ENCODE results near the gene PSMG4.

Gene PSMG4

DNA sequence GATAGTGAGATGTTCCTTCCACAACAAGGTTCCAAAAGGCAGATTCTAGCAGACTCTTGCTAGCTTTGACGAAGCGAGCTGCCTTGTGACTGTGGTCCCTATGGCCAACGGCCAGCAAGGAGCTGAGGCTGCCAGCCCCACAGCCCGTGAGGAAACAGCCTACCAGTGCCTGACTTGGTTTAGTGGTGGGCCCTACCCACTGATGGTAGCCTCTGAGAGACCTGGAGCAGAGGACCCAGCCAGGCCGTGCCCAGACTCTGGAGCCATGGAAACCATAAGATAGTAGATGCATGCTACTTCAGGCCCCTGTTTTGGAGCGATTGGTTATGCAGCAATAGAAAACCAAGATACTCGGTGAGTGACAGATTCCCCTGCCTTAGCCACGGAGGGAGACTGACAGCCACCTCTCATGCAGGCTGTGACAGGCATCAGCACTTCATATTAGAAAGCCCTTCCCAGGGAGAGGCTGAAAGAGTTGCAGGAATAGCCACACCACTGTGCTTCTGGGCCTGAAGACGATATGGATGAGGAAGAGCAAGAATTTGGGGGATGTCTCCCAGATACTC is 19.2 kb downstream of the PSMG4 start:
- DNase-seq = no peak

DNA sequence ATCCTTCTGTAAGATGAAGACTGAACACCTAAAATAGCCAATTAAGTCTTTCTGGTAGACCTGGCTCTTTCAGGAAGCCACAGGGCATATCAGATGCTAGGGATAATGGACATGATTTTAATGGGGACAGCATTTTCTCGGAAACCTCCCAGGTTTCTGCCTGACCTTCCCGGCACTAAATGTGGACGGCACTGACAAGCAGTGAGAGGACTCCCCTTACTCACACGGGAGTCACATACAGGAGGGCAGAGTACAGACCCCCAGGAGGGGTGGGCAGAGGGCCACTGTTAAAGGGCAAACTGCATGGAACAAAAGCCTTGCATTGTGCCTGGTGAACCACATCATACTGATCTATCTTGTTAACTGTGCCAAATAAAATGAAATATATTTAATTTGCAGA is 19.9 kb downstream of the PSMG4 start:
- DNase-seq = no peak

- no peak for DNase-seq
Measured at GRCh38 chr6:3280091-3280490, 21.3 kb downstream of the PSMG4 start.

DNA sequence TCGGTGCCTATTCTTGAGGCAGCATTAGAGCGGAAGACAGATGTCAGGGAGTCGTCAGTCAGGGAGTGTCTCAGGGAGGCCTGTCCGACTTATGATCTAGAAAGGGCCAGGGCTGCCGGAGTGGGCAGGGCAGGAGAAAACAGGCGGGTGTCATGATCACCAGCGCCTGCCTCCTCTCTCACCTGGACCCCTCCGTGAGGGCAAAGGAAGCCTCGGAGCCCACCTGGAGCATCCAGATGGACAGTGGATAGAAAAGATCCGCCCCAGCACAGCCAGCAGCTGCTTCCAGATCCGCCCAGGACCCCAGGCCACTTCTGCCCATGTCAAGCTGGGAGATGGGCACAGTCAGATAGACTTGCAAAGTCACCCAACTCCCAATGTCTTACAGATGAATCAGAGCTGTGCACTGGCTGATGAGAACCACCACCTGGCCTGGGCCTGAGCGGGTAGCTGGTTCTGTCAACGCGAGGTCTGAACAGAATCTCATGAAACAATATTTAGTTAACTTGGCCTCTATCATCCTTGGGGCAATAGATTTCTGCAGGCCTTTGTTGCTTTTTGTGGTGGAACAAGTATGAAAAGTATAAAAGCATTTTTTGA is 22.2 kb downstream of the PSMG4 start:
- no peak for DNase-seq

- DNase-seq = no peak
Measured at GRCh38 chr6:3281631-3282475, 23.1 kb downstream of the PSMG4 start.

DNA sequence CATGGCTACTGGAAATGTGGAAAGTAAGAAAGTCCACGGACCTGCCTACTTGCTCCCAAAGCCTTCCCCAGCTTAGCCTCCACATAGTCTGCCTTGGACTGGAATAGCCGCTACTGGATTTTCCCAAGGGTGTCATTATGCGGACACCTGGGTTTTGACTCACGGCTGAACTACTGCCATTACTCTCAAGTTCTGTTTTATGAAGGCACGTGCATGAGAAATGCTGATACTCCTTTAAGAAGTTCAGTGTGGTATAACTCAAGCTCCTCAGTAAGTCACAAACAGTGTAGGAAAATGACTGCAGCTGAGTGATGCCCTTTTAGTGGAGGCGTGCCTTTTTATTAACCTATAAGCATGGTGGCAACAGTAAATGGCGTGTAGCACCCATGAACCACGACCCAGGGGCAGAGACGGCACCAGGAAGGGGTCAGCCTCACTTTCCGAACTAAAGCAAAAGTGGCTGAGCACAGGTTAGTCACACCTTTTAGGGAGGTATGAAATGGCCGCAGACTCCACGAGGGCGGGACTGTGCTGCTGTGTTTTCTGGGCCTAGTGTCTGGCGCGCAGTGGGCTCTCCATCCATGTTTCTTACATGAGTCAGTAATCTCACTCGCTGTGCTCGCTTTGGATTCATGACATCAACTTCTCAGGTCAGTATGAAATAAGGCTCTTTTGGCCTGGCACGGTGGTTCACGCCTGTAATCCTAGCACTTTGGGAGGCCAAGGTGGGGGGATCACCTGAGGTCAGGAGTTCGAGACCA is 23.9 kb downstream of the PSMG4 start:
- DNase-seq = no peak

DNA sequence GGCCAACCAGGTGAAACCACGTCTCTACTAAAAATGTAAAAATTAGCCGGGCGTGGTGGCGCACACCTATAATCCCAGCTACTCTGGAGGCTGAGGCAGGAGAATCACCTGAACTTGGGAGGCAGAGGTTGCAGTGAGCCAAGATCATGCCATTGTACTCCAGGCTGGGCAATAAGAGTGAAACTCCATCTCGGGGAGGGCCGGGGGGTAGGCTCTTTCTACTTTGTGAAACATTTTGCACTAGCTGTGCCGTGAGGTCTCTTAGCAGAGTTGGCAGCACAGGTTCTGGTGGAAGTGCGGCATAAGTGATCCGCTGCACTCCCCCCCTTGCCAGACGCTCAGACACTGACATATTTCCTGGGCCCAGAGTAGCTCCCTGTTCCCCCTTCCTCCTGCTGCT is 24.5 kb downstream of the PSMG4 start:
- no peak for DNase-seq

DNA sequence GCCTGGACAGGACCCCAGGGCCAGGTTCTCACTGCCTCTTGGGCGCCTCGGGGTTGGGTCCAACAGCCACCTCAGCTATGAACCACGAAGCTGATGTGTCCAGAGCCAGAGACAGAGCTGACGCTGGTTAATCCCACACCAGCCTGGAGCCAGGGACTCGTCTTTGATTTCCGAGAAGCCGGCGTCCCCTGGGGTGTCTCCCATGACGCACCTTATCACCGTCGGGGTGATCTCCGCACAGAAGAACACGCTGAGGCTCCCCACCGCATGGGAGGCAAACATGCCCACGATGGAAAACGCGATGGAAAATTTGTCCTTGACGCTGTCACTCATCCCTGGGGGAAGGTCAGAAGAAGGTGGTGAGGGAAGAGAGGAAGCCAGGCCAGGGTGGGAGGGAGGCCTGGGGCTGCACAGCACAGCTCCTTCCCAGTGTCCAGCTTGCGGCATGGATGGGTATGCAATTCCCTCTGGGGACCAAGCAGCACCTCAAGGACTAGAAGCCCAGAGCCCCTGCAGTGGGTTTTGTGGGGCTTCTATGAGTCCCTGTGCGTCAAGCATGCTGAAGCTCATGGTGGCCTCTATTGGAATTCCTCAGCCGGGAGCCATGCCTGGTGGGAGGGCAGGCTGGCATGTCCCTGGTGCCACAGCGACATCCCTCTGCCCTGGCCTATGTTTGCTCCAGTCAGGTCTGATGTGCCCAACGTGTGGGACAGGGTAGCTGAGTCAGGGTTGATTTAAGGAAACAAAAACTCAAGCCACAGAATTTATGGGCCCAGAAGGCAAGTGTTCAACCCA is 25.1 kb downstream of the PSMG4 start:
- DNase-seq = no peak

DNA sequence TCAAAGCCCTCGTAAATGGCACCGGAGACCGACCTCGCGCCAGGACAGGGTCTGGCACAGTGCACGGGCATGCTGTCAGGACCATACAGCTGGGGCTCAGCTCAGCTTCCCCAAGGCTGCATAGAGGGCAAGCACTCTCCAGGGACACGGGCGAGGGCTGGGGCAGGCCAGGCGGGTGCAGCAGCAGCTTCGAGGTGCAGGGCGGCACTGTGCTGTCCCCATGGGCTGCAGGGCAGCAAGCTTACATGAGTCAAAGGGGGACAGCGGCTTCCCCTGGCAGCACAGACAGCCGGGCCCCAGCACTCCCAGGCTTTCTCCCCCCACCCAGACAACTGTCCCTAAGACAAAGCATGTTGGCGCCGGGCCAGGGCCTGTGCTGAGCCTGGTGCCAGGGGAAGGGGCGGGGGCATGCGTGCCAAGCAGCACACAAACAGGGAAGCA is 25.7 kb downstream of the PSMG4 start:
- no peak for DNase-seq

GRCh38 chr6:3285049-3285639 is 26.4 kb downstream of the PSMG4 start:
- no peak for DNase-seq

- no peak for DNase-seq
Measured at GRCh38 chr6:3285732-3286131, 27.0 kb downstream of the PSMG4 start.

DNA sequence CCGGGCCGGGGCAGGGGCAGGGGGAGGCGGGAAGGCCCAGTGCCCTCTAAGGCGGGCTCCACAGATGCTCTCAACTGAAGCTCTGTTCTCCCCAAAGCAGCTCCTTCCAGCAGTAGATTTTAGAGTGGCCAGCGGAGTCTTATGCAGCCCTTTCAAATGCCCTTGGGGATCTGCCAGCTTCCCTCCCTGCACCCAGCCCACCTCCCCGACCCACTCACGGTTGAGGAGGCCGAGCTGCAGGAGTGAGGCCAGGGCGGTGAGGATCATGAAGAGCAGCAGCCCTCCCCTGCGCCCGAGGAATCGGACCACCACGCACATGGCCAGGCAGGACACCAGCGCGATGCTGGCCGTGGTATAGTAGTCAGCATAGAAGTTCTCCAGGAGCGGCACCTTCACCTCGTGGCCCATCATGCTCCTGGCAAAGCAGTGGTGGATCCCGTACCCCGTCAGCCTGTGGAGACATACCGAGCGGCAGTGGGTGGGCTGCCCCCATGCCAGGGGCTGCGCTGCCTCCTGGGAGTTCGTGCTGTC is 28.0 kb downstream of the PSMG4 start:
- DNase-seq = no peak

DNA sequence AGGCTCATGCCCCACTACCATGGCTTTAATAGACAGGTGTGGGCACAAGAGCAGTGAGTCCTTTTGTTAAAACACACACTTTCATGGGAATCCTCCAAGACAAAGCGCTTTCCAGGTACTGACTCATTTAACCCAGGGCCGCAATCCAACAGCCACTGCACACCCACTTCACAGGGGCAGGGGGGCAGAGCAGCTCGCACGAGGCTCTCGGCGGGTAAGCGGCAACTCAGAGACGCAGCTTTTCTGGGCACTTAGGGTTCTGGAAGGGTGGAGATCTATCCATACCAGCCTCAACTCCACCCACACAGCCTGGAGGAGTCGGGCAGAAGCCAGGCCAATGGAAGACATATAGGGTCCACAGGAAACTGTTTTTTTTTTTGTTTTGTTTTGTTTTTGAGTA is 28.6 kb downstream of the PSMG4 start:
- DNase-seq = no peak

DNA sequence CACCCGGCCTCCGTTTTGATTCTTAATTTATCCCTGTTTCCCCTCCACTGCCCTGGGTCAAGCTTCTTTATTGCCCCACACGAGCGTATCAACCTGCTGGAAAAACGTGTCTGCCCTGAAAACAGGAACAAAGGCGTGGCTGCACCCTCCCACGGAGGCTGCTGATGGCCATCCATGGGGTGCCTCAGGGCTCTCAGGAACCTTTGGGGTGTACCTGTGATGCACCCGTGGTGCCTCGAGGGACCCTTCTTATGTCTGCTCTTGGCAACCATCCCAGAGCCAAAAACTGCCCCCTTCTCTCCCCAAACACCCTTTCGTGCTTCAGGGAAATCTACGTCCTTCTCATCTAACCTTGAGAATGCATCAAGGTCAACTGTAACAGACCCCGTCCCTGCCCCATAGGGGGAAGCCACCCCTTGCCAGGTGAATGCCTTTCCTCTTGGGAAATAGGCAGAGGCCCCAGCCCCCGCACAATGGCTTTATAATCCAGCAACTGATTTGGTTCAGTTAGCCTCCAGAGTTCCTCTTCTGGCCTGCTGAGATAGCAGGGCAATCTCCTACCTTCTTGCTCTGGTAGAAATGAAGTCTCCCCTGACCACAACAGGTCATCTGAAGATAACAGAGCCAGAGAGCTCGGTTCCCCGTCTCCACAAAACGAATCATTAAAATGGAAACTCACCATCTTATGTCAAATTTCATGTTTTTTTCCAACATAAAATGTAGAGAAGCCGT is 29.4 kb downstream of the PSMG4 start:
- no peak for DNase-seq

- no peak for DNase-seq
Measured at GRCh38 chr6:3288711-3289663, 30.2 kb downstream of the PSMG4 start.

DNA sequence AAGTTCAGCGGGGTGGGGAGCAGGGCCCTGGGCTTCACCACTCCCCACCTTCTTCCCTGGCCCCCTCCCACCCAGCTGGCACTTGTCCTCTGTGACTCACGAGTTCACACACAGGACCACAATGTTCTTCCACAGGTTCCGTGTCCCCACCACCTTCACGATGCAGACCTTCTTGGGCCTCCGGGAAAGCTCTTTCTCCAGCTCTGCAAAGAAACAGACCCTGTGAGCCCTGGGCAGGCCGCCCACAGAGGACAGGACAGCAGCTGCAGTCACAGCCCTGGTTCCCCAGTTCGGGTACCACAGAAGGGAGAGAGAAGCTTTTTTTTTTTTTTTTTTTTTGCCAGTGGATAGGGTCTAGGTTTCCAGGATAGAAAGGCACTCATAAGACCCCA is 30.9 kb downstream of the PSMG4 start:
- no peak for DNase-seq

GRCh38 chr6:3290149-3290930 is 31.6 kb downstream of the PSMG4 start:
- DNase-seq = no peak

- DNase-seq = no peak
Measured at GRCh38 chr6:3290931-3291211, 32.1 kb downstream of the PSMG4 start.

- DNase-seq = no peak
Measured at GRCh38 chr6:3291346-3291745, 32.6 kb downstream of the PSMG4 start.

DNA sequence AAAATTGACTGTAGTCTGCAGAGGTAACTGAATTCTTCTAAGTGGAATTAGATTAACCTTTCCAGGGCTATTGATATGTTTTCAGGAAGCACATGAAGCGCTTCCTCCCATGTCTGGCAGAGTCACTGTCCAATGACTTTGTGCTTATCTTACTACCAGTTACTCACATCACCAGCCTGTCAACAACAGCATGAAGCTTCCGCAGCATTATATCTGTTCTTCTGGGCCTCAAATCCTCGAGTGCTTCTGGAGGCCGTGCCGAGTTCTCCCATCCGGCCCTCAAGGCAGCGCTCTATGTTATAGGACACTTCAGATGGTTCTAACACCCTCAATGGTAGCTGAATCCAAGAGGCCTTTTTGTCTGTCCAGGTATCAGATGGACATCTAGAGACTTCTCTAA is 33.2 kb downstream of the PSMG4 start:
- no peak for DNase-seq

Measured in stimulated activated CD4-positive, alpha-beta T cell treated with anti-CD3 and anti-CD28 coated beads, Interleukin-4, amount 100 ng/mL, for 1 hour (primary cell).